ENCODE results near the gene CD52. TPM values are rescaled to one million over a fixed set of nuclear protein-coding genes. Genes with fewer than 3 reads are reported as not detected.

Gene CD52
- total and polyA plus RNA-seq, 4 donors, result 6.8 to 600 (median 320) TPM

- no peaks in the 10 kb centered on the region for H3K9me3 ChIP-seq (ENCODE audit: control insufficient read depth in 4 of 4, insufficient read depth in 3 of 4, low read length in 3 of 4)
- ATAC-seq (ENCODE audit: insufficient read depth, low FRiP score) (no peak), DNase-seq (no peak)
- H3K4me1 ChIP-seq (ENCODE audit: control insufficient read depth in 5 of 5, insufficient read depth in 5 of 5, low read length in 5 of 5), result peaks cover 0 to 11% (median 0%) of the 10 kb centered on the region in 5 donors
- TF ChIP-seq CTCF (IDR thresholded peaks at IDR 0.05; ENCODE audit: control extremely low read depth, extremely low read depth), result no peak
- no peak overlapping the region for H3K27ac ChIP-seq (ENCODE audit: low read depth in 1 of 2, low read length in 1 of 2)
- no peaks in the 10 kb centered on the region for H3K27me3 ChIP-seq (ENCODE audit: control insufficient read depth in 3 of 3, insufficient read depth in 3 of 3, low read length in 2 of 3)
- H3K4me3 ChIP-seq, result no peak overlapping the region
- 88 to 96% methylated on average over 7 of the region's 7 CpGs for WGBS, 2 donors
- H3K9ac ChIP-seq (ENCODE audit: insufficient read depth in 1 of 2, low read length in 2 of 2), result no peak overlapping the region
- no peaks in the 10 kb centered on the region for H3K36me3 ChIP-seq (ENCODE audit: control insufficient read depth in 4 of 4, insufficient read depth in 4 of 4, low read length in 4 of 4)
Measured at GRCh38 chr1:26349188-26349876, 31.6 kb downstream of the CD52 start.

GRCh38 chr1:26349877-26350244 lies 32.1 kb downstream of the CD52 start:
- H3K27ac ChIP-seq (ENCODE audit: low read depth in 1 of 2, low read length in 1 of 2), result no peak overlapping the region
- H3K9me3 ChIP-seq (ENCODE audit: control insufficient read depth in 4 of 4, insufficient read depth in 3 of 4, low read length in 3 of 4), result no peaks in the 10 kb centered on the region
- H3K27me3 ChIP-seq (ENCODE audit: control insufficient read depth in 3 of 3, insufficient read depth in 3 of 3, low read length in 2 of 3), result no peaks in the 10 kb centered on the region
- no peak overlapping the region for H3K4me3 ChIP-seq
- H3K4me1 ChIP-seq (ENCODE audit: control insufficient read depth in 5 of 5, insufficient read depth in 5 of 5, low read length in 5 of 5), result peaks cover 0 to 11% (median 0%) of the 10 kb centered on the region in 5 donors
- WGBS, 2 donors, result 90 to 91% methylated on average over 5 of the region's 5 CpGs
- DNase-seq, result no peak
- TF ChIP-seq CTCF (IDR thresholded peaks at IDR 0.05; ENCODE audit: control extremely low read depth, extremely low read depth), result no peak
- H3K9ac ChIP-seq (ENCODE audit: insufficient read depth in 1 of 2, low read length in 2 of 2), result no peak overlapping the region
- H3K36me3 ChIP-seq (ENCODE audit: control insufficient read depth in 4 of 4, insufficient read depth in 4 of 4, low read length in 4 of 4), result no peaks in the 10 kb centered on the region
- no peak for ATAC-seq (ENCODE audit: insufficient read depth, low FRiP score)

GRCh38 chr1:26350343-26350700 lies 32.6 kb downstream of the CD52 start:
- no peak for ATAC-seq (ENCODE audit: insufficient read depth, low FRiP score)
- no peak overlapping the region for H3K27ac ChIP-seq (ENCODE audit: low read depth in 1 of 2, low read length in 1 of 2)

More at GRCh38 chr1:26350343-26350700, 32.6 kb downstream of the CD52 start:
- TF ChIP-seq CTCF (IDR thresholded peaks at IDR 0.05; ENCODE audit: control extremely low read depth, extremely low read depth), result no peak
- Histone ChIP-seq H3K4me3 (no peak overlapping the region), H3K9ac (ENCODE audit: insufficient read depth in 1 of 2, low read length in 2 of 2) (no peak overlapping the region), H3K27me3 (ENCODE audit: control insufficient read depth in 3 of 3, insufficient read depth in 3 of 3, low read length in 2 of 3) (no peaks in the 10 kb centered on the region), H3K9me3 (ENCODE audit: control insufficient read depth in 4 of 4, insufficient read depth in 3 of 4, low read length in 3 of 4) (no peaks in the 10 kb centered on the region), H3K36me3 (ENCODE audit: control insufficient read depth in 4 of 4, insufficient read depth in 4 of 4, low read length in 4 of 4) (no peaks in the 10 kb centered on the region), H3K4me1 (ENCODE audit: control insufficient read depth in 5 of 5, insufficient read depth in 5 of 5, low read length in 5 of 5) (peaks cover 0 to 11% (median 0%) of the 10 kb centered on the region in 5 donors)
- DNase-seq, result no peak
- 81 to 91% methylated on average over 2 of the region's 2 CpGs for WGBS, 2 donors
